Measurements from ENCODE around the gene SDK1. TPM values are rescaled to one million over a fixed set of nuclear protein-coding genes. Genes with fewer than 3 reads are reported as not detected.
A peak's percentile ranks its signal among the peaks of the same experiment; 100 is the strongest.

SDK1 gene
- total RNA-seq, 1 experiment from 2014 or later: 20.0 TPM

DNA sequence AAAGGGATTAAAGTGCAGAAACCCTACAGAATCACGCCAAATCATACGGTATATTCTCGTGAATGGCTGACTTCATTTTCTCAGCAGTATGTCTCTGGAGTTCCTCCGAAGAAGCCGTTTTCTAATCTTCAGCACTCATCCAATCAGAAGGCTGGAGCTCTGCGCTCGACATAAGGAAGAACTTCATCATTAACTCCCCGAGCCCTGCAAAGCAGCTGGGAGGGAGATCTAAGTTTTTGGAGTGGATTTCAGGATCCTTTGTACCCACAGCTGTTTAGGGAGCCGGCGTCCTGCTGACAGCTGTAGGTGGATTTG is 40.7 kb upstream of the SDK1 start:
- no peak overlapping the region for H3K27ac Mint-ChIP-seq (ENCODE audit: unreplicated experiment)
- H3K27me3 Mint-ChIP-seq (ENCODE audit: unreplicated experiment): peaks cover 53% of the 10 kb centered on the region
- no peak for DNase-seq
- intact Hi-C loops (cut with micrococcal nuclease; ENCODE audit: unreplicated experiment): no loop called here
- H3K36me3 Mint-ChIP-seq (ENCODE audit: insufficient read depth, unreplicated experiment): peaks cover 4% of the 10 kb centered on the region
- no peaks in the 10 kb centered on the region for H3K4me1 Mint-ChIP-seq (ENCODE audit: low read depth, unreplicated experiment)
- CTCF ChIA-PET: no interaction called here
- H3K9me3 Mint-ChIP-seq (ENCODE audit: low read depth, unreplicated experiment): no peaks in the 10 kb centered on the region
- peak overlapping the region; percentile 67 for H3K4me3 Mint-ChIP-seq (ENCODE audit: low read depth, unreplicated experiment)
- TF ChIP-seq CTCF (IDR thresholded peaks at IDR 0.05; ENCODE audit: unreplicated experiment): no peak
- BruUV-seq (replicated peaks): no TSS peak

GRCh38 chr7:3264693-3265339 is 36.2 kb upstream of the SDK1 start:
- Mint-ChIP-seq H3K4me3 (ENCODE audit: low read depth, unreplicated experiment) (no peak overlapping the region), H3K4me1 (ENCODE audit: low read depth, unreplicated experiment) (no peaks in the 10 kb centered on the region)

DNA sequence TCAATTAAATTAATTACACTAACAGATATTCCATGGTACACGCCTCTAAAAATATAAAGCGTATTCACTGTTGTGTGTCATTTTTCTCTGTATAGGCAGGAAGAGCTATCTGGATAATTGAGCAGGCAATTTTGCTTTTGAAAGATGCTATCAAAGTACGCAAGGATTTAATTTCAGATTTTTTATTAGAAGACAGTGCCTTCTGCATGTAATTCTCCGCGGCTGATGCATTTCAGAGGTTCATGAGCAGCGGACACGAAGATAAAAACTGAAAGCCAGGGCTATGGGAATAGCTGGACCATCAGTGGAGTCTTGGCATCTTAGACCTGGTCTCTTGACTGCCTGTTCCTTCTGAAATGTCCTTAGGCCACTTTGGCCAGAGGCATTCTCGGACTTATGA is 35.7 kb upstream of the SDK1 start:
- peaks cover under 1% of the 10 kb centered on the region for H3K36me3 Mint-ChIP-seq (ENCODE audit: insufficient read depth, unreplicated experiment)
- H3K9me3 Mint-ChIP-seq (ENCODE audit: low read depth, unreplicated experiment): no peaks in the 10 kb centered on the region
- CTCF ChIA-PET: no interaction called here
- no peak overlapping the region for H3K4me3 Mint-ChIP-seq (ENCODE audit: low read depth, unreplicated experiment)
- peaks cover 24% of the 10 kb centered on the region for H3K27me3 Mint-ChIP-seq (ENCODE audit: unreplicated experiment)
- H3K27ac Mint-ChIP-seq (ENCODE audit: unreplicated experiment): no peak overlapping the region
- H3K4me1 Mint-ChIP-seq (ENCODE audit: low read depth, unreplicated experiment): no peaks in the 10 kb centered on the region
- intact Hi-C loops (cut with micrococcal nuclease; ENCODE audit: unreplicated experiment): no loop called here
- no TSS peak for BruUV-seq (replicated peaks)
- no peak for DNase-seq
- TF ChIP-seq CTCF (IDR thresholded peaks at IDR 0.05; ENCODE audit: unreplicated experiment): no peak

More at GRCh38 chr7:3264693-3265339, 36.2 kb upstream of the SDK1 start:
- CTCF ChIA-PET: no interaction called here
- intact Hi-C loops (cut with micrococcal nuclease; ENCODE audit: unreplicated experiment): no loop called here
- H3K36me3 Mint-ChIP-seq (ENCODE audit: insufficient read depth, unreplicated experiment): peaks cover 4% of the 10 kb centered on the region
- H3K27me3 Mint-ChIP-seq (ENCODE audit: unreplicated experiment): peaks cover 30% of the 10 kb centered on the region
- no peak for DNase-seq
- no peaks in the 10 kb centered on the region for H3K9me3 Mint-ChIP-seq (ENCODE audit: low read depth, unreplicated experiment)
- no peak overlapping the region for H3K27ac Mint-ChIP-seq (ENCODE audit: unreplicated experiment)
- BruUV-seq (replicated peaks): no TSS peak
- no peak for TF ChIP-seq CTCF (IDR thresholded peaks at IDR 0.05; ENCODE audit: unreplicated experiment)

DNA sequence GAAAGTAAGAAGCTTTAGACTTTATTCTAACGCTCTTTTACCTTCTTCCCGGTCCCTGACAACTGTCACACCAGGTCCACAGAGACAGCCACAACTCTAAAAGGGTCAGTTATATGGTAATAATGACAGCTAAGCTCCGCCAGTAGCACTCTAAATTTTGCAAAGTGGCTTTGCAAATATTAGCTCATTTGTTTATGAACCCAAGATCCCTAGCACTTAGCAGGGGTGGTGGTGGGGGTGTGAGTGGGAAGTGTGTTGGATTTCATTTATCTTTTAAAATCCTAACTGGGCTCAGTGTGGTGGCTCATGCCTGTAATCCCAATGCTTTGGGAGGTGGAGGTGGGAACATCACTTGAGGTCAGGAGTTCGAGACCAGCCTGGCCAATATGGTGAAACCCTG is 34.8 kb upstream of the SDK1 start:
- no peaks in the 10 kb centered on the region for H3K9me3 Mint-ChIP-seq (ENCODE audit: low read depth, unreplicated experiment)
- H3K4me3 Mint-ChIP-seq (ENCODE audit: low read depth, unreplicated experiment): no peak overlapping the region
- BruUV-seq (replicated peaks): no TSS peak
- intact Hi-C loops (cut with micrococcal nuclease; ENCODE audit: unreplicated experiment): no loop called here
- no peak for TF ChIP-seq CTCF (IDR thresholded peaks at IDR 0.05; ENCODE audit: unreplicated experiment)
- no peaks in the 10 kb centered on the region for H3K36me3 Mint-ChIP-seq (ENCODE audit: insufficient read depth, unreplicated experiment)
- no peak overlapping the region for H3K27ac Mint-ChIP-seq (ENCODE audit: unreplicated experiment)
- H3K27me3 Mint-ChIP-seq (ENCODE audit: unreplicated experiment): peaks cover 19% of the 10 kb centered on the region
- no peaks in the 10 kb centered on the region for H3K4me1 Mint-ChIP-seq (ENCODE audit: low read depth, unreplicated experiment)
- CTCF ChIA-PET: interaction anchor here (0.6 to 0.7 kb wide), 2 partner anchors 9 to 458 kb away, joined by 3 to 4 read pairs; no protein-coding TSS in a partner anchor
- DNase-seq: no peak
